ENCODE data around the gene CHD3. TPM values are rescaled to one million over a fixed set of nuclear protein-coding genes. Genes with fewer than 3 reads are reported as not detected.
A peak's percentile ranks its signal among the peaks of the same experiment; 100 is the strongest.

Gene CHD3
- total and polyA plus RNA-seq, 2 of the 13 experiments (the other 11 are each of a cell fraction or from before 2014, with no cell fraction given) = 2.7 to 3.7 TPM

DNA sequence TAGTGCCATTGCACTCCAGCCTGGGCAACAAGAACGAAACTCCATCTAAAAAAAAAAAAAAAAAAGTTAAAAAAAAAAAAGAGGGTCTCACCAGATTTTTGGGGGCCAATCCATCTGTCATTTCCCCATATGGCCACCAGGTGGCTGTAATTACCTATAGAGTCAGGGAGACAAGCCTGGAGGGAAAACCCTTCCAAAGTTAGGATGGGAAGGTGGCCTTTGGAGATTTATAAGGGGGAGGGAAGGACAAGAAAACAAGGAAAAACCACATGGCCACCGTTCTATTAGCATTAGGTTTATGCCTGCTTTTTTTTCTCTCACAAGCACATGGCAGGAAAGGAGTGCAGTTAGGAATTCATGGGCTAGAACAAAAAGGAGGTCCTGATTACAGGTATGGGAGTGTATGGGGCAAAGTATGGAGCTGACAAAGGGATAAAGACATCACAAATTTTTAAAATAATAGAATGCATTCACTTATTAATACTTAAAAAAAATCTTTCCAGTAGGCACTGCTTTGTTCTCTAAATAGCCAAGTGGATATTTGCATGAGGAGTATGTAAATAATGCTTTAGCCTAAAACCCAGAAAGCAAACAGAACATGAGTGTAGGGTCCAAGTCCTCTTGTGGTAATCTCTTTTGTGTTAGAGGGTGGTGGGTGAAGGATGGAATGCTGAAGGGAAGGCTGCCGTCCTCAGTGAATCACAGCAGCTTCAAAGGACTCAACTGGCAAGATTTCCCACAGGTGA lies 25.7 kb upstream of the CHD3 start (continued):
- TF ChIP-seq, protein P1, sequence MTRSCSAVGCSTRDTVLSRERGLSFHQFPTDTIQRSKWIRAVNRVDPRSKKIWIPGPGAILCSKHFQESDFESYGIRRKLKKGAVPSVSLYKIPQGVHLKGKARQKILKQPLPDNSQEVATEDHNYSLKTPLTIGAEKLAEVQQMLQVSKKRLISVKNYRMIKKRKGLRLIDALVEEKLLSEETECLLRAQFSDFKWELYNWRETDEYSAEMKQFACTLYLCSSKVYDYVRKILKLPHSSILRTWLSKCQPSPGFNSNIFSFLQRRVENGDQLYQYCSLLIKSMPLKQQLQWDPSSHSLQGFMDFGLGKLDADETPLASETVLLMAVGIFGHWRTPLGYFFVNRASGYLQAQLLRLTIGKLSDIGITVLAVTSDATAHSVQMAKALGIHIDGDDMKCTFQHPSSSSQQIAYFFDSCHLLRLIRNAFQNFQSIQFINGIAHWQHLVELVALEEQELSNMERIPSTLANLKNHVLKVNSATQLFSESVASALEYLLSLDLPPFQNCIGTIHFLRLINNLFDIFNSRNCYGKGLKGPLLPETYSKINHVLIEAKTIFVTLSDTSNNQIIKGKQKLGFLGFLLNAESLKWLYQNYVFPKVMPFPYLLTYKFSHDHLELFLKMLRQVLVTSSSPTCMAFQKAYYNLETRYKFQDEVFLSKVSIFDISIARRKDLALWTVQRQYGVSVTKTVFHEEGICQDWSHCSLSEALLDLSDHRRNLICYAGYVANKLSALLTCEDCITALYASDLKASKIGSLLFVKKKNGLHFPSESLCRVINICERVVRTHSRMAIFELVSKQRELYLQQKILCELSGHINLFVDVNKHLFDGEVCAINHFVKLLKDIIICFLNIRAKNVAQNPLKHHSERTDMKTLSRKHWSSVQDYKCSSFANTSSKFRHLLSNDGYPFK (CRISPR knock-in tag; IDR thresholded peaks at IDR 0.05; ENCODE audit: borderline replicate concordance) = no peak
- no peak for TF ChIP-seq ZFP36L1 (CRISPR knock-in tag; IDR thresholded peaks at IDR 0.05)
- peak; percentile 46; the same call in 1 of the 2 replicates for TF ChIP-seq THAP11 (CRISPR knock-in tag; IDR thresholded peaks at IDR 0.05)
- TF ChIP-seq ZNF782 (CRISPR knock-in tag; IDR thresholded peaks at IDR 0.05; ENCODE audit: borderline replicate concordance) = no peak
- TF ChIP-seq KLF12 (CRISPR knock-in tag; IDR thresholded peaks at IDR 0.05; ENCODE audit: borderline replicate concordance) = no peak
- TF ChIP-seq ZNF75D (CRISPR knock-in tag; IDR thresholded peaks at IDR 0.05; ENCODE audit: borderline replicate concordance) = no peak
- TF ChIP-seq, protein P2, sequence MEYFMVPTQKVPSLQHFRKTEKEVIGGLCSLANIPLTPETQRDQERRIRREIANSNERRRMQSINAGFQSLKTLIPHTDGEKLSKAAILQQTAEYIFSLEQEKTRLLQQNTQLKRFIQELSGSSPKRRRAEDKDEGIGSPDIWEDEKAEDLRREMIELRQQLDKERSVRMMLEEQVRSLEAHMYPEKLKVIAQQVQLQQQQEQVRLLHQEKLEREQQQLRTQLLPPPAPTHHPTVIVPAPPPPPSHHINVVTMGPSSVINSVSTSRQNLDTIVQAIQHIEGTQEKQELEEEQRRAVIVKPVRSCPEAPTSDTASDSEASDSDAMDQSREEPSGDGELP (IDR thresholded peaks at IDR 0.05; ENCODE audit: borderline replicate concordance, low read depth) = no peak
- TF ChIP-seq, protein P3, sequence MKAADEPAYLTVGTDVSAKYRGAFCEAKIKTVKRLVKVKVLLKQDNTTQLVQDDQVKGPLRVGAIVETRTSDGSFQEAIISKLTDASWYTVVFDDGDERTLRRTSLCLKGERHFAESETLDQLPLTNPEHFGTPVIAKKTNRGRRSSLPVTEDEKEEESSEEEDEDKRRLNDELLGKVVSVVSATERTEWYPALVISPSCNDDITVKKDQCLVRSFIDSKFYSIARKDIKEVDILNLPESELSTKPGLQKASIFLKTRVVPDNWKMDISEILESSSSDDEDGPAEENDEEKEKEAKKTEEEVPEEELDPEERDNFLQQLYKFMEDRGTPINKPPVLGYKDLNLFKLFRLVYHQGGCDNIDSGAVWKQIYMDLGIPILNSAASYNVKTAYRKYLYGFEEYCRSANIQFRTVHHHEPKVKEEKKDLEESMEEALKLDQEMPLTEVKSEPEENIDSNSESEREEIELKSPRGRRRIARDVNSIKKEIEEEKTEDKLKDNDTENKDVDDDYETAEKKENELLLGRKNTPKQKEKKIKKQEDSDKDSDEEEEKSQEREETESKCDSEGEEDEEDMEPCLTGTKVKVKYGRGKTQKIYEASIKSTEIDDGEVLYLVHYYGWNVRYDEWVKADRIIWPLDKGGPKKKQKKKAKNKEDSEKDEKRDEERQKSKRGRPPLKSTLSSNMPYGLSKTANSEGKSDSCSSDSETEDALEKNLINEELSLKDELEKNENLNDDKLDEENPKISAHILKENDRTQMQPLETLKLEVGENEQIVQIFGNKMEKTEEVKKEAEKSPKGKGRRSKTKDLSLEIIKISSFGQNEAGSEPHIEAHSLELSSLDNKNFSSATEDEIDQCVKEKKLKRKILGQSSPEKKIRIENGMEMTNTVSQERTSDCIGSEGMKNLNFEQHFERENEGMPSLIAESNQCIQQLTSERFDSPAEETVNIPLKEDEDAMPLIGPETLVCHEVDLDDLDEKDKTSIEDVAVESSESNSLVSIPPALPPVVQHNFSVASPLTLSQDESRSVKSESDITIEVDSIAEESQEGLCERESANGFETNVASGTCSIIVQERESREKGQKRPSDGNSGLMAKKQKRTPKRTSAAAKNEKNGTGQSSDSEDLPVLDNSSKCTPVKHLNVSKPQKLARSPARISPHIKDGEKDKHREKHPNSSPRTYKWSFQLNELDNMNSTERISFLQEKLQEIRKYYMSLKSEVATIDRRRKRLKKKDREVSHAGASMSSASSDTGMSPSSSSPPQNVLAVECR (CRISPR knock-in tag; IDR thresholded peaks at IDR 0.05; ENCODE audit: borderline replicate concordance) = peak; percentile 25; the same call in 1 of the 2 replicates
- no peak for TF ChIP-seq ZMAT3 (CRISPR knock-in tag; conservative IDR thresholded peaks at IDR 0.05)
- peak; percentile 86 for TF ChIP-seq MEF2D (CRISPR knock-in tag; IDR thresholded peaks at IDR 0.05)
- TF ChIP-seq SYNCRIP (IDR thresholded peaks at IDR 0.05; ENCODE audit: insufficient read depth, low read depth, low read length) = no peak
- no peak for TF ChIP-seq ZNF703 (CRISPR knock-in tag; IDR thresholded peaks at IDR 0.05; ENCODE audit: borderline replicate concordance)
- peak; percentile 56; the same call in 1 of the 2 replicates for TF ChIP-seq DPF2 (CRISPR knock-in tag; IDR thresholded peaks at IDR 0.05; ENCODE audit: borderline replicate concordance, low read depth)
- TF ChIP-seq ZSCAN25 (CRISPR knock-in tag; IDR thresholded peaks at IDR 0.05) = 0 out of 2 replicates have a peak, but pooled peaks have one; percentile 22
- TF ChIP-seq RCOR2 (CRISPR knock-in tag; IDR thresholded peaks at IDR 0.05) = 0 out of 2 replicates have a peak, but pooled peaks have one; percentile 37
- no peak for TF ChIP-seq SAFB2 (CRISPR knock-in tag; IDR thresholded peaks at IDR 0.05; ENCODE audit: borderline replicate concordance, low read depth)
- TF ChIP-seq, protein P4, sequence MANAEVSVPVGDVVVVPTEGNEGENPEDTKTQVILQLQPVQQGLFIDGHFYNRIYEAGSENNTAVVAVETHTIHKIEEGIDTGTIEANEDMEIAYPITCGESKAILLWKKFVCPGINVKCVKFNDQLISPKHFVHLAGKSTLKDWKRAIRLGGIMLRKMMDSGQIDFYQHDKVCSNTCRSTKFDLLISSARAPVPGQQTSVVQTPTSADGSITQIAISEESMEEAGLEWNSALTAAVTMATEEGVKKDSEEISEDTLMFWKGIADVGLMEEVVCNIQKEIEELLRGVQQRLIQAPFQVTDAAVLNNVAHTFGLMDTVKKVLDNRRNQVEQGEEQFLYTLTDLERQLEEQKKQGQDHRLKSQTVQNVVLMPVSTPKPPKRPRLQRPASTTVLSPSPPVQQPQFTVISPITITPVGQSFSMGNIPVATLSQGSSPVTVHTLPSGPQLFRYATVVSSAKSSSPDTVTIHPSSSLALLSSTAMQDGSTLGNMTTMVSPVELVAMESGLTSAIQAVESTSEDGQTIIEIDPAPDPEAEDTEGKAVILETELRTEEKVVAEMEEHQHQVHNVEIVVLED (CRISPR knock-in tag; IDR thresholded peaks at IDR 0.05; ENCODE audit: borderline replicate concordance) = no peak
- peak; percentile 67 for TF ChIP-seq SAP130 (CRISPR knock-in tag; IDR thresholded peaks at IDR 0.05; ENCODE audit: low read depth)
- TF ChIP-seq MEIS1 (CRISPR knock-in tag; IDR thresholded peaks at IDR 0.05; ENCODE audit: borderline replicate concordance) = no peak
